GM19438 (cell line): ENCODE results near the gene ACTL8.

Experiments used
- ATAC-seq: cut with Tn5 transposase; IDR thresholded peaks from one replicate; pipeline ENCODE4 v1.9.1; 2021; ENCODE audit warnings: low read depth; ENCODE audit not compliant: unreplicated experiment

The ACTL8 gene

DNA sequence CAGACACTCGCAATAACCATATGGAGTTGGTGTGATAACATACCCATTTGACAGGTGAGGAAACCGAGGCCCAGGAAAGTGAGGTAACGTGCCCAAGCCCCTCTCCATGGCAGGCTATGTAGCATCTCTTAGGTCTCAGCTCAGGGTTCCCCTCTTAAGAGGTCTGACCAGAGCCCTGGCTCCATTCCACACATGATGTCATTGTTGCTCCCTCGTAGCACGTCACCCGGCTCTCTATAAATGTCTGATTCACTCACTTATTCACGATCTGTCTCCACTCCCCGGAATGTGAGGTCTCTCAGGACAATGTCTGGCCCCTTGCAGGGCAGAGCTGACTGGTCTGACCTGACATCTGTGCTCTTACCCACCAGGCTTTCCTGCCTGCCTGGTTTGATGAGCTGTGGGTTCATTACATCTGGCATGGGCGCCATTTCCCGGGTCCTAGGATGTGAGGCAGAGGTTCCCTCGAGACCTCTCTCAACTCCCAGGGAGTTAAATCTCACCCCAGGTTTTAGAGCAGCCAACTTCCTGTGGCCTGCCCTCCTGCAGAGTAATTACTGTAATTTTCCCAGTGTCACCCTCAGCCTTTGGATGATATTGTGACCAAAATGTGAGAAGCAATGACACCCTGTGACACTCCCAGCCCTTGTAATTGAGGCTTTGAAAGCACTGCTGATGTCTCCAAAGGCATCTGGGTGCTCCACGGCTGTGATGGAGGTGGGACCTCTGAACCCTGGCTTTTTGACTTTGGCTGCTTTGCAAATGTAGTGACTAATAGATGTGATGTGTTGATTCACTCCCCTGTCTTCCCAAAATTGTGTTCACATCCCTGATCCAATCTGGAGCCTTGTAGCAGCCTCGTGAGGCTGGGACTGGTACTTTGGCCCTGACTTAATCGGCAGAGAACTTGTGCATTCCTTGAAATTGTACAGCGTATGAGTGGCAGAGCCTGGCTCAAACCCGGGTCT, 10.6 kb downstream of the ACTL8 start:
- ATAC-seq = no peak

DNA sequence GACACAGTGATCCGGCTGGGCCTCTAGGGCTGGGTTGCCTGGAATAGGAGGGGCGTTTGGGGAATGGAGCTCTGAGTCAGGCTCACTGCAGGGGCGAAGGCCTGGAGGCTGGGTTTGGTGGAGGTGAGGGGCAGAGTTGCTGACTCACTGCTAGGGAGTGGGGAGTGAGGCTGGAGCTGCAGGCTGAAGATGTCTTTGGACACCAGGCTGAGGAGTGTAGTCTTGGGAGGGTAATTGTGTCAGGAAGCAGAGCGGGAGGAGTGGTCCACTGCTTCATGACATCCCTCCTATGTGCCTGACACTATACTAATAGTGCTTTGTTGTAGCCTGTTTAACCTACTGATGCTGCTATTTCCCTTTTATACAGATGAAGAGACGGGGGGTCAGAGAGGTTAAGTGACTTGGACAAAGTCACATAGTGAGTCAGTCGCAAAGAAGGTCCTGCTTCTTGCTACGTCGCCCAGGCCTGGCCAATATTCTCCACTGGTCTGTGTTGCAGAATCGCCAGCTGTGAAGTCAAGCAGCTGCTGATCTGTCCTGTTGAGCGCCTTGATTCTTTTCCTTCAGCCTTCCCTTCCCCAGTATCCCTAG, 13.6 kb downstream of the ACTL8 start:
- ATAC-seq = no peak

DNA sequence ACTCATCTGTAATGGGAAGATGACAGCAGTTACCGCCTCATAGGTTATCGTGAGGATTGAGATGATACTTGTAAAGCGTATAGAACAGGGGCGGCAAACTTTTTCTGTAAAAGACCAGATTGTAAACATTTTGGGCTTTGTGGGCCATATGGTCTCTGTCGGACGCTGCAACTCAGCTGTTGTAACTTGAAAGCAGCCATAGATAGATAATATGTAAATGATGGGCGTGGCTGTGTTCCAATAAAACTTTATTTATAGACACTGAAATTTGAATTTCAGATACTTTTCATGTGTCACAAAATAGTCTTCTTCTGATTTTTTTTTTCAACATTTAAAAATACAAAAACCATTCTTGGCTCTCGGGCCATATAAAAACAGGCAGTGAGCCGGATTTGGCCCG, 15.8 kb downstream of the ACTL8 start:
- no peak for ATAC-seq

DNA sequence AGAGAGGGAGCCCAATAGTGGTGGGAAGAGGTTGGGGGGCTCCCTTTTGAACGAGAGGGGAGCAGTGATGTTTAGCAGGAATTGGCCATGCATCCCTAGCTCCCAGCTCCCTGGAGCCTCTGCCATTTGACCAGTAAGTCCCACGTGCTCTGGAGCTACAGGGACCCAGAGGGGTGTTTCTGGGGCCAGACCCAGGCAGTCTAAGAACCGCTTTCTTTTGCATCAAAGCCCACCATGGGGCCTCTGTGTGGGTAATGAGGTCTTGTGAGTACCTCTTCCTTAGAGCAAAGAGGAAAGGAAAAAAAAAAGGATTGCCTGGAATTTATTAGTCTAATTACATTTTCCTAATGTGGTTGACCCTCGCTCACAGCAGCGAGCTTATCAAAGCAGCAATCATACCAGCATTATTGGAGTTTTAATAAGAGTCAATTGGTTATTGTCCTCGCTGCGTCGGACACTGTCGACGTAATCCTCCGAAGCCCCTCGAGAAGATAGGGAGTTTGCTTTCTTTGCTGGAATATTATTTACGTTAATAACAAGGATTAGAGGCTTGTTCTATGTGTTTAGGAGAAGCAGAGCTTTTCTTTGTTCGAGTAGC, 17.6 kb downstream of the ACTL8 start:
- ATAC-seq = no peak

DNA sequence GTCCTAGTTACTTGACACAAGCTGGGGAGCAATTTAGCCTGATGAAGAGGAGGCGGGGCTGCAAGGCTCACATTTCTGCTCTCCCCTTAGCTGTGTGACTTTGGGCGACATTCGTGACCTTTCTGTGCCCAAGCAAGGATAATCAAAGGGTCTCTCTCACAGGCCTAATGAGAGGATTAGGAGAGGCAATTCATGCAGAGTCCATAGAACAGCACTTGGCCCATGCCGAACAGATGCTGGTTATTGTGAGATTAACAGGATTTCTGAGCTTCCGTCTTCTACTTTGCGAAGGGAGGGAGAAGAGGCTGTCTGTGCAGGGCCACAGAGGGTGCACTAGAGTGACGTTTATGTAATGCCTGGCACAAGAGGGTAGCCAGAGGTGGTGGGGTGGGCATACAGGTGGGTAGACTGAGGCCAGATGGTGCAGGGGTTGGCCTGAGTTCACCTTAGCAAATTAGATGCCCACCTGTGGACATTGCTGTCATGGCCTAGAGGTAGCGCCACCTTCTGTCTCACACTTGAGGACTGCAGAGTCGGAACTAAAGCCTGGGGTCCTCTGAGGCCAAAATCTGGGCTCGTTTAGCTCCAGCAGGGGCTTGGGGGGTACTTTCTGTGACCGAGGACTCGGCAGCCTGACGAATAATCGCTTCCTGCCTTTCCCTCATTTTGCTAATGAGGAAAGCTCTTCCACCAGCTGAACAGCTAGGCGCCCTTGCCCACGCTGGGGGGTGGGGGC, 18.6 kb downstream of the ACTL8 start:
- ATAC-seq = no peak

DNA sequence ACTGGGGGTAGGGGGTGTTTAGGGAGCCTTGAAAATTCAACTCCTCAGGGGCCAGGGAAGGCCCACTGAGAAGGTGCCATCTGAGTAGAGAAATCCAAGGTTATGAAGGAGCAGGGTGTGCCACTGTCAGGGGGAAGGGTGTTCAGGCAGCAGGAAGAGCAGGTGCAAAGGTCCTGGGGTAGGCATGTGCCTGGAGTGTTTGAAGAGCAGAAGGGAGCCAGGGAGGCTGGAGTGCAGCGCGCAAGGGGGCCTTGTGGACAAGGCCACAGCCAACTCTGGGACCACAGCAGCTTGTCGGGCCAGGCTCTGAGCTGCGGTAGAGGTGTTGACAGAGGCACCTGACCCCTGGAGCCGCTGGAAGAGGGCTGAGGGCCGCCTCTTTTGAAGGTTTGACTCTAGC, 19.3 kb downstream of the ACTL8 start:
- no peak for ATAC-seq

DNA sequence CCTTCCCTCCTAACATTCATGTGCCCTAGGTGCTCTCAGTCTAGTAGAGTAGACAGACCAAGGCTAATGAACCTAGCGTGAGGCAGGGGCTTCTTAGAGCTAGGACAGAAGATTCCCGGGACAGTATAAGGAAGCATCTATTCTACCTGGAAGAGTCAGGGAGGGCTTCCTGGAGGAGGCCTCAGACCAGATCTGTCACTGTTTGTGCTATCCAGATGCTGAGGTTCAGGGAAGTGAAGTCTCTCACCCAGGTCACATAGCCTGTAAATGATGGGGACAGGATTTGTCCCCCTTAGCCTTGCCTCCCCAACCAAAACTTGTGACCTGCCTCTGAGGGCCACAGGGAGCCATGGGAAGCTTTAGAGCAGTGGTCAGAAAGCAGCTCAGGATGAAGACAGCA, 20.7 kb downstream of the ACTL8 start:
- ATAC-seq = no peak

DNA sequence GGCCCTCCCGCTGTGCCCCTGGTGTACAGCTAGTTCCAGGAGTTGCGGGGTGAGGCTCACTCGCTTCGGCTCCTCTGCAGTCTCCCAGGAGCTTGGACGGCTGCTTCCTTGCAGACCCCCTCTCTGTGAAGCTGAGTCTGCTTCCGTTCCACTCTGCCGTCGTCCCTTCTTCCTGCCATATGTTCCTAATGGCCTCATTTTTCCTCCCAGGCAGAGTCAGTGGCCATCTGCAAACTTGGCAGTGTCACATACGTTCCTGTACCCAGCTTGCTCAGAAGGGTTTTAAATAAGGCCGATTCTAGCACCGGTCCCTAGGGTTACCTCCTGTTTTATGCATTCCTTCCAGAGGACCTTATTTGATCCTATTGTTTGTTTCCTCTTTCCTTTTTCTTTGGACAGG, 21.3 kb downstream of the ACTL8 start:
- no peak for ATAC-seq

DNA sequence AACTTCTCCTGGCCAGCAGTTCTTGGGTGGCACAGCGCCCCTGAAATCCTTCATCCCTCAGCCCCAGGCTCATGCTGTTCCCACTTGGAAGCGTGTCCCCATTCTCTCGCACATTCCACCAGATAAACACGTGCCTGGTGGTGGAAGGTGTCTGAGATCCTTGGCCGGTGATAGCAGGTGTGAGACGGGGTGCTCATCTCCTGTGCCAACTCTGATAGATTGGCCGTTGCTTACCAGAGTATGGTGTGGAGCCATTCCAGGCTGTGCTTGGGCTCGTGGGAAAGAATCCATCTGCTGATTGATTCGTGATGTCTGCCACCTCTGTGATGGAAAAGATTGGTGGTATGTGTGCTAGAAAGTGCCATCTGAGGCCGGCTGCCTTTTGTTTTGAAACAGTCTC, 22.2 kb downstream of the ACTL8 start:
- ATAC-seq = no peak

DNA sequence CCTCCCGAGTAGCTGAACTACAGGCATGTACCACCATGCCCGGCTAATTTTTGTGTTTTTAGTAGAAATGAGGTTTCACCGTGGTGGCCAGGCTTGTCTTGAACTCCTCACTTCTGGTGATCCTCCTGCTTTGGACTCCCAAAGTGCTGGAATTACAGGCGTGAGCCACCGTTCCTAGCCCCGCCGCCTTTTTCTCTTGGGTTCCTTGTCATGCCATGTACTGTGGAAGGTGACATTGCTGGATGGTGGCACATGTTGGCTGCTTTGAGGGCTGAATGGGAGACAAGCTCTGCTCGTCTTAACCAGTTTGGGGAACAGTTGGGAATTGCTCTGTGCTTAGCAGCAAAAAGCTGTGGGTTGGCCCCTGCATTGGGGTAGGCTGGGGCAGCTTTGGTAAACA, 22.7 kb downstream of the ACTL8 start:
- ATAC-seq = no peak

DNA sequence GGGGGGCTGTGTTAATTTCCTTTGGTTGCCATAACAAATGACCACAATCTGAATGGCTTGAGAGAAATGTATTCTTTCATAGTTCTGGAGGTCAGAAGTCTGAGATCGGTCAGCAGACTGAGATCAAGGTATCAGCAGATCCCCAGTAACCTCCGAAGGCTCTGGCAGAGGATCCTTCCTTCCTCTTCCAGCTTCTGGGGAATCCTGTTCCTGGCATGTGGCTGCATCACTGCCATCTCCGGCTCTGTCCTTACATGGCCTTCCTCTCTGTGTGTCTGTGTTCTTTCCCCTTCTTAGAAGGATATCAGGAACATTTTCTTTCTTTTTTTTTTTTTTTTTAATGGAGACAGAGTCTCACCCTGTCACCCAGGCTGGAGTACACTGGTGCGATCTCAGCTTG, 25.8 kb downstream of the ACTL8 start:
- no peak for ATAC-seq

DNA sequence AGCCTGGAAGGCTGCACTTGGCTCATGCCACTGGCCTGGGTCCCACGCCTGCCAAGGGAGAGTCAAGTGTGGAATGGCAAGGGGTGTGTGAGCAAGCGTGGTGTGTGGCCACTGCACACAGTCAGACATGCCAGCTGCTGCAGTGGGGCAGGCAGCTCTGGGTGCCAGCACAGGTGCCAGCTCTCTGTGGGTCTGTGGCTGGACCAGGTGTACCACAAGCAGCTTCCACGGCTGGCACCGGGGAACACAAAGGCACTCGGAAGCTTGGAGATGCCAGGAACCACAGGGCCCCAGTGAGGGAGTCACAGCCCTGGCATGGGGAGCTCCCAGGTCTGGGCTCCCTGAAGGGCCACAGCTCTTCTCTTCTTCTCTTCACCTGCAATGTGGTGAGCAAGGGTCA, 34.8 kb downstream of the ACTL8 start:
- no peak for ATAC-seq

DNA sequence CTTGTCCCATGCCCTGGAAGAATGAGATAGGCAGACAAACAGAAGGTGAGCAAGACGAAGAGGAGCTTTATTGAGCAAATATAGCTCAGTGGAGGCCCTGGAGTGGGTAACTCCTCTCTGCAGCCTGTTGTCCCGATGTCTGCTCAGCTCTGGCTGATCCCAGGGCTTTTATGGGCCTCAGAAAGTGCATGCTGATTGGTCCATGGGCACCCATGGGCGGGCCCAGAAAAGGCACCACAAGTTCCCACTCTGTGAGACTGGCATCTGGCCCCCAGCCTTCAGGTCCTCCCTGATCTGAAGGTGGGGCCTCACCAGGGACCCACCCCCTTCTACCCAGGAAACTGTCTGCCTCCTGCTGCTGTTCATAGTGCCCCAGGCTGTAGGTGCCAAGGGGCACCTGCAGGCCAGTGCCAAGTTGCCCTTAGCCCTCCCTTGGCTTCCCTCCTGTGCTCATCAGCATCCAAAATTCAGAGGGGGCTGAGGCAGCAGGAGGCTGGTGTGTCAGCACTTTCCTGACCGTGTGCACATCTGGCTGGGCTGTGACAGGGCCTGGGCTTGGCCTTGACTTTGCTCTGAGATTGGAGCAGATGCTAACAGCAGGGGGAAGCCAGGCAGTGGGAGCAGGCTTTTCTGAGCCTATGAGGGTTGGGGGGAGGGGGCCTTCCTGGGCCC, 35.4 kb downstream of the ACTL8 start:
- ATAC-seq = no peak

DNA sequence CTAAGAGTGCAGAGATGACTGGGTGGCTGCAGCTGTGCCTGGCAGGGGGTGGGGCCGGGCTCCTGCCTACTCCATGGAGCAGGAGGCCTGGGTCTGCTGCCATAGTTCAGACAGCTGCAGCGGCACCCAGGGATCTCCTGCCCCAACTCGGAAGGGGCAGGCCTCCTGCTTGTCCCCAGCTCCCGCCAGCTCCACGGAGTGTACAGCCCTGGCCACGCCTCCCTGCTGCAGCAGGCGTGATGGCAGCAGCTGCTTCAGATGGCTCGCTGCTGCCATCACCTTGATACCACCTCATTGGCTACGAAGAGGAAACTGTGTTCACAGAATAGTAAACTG, 35.9 kb downstream of the ACTL8 start:
- no peak for ATAC-seq

DNA sequence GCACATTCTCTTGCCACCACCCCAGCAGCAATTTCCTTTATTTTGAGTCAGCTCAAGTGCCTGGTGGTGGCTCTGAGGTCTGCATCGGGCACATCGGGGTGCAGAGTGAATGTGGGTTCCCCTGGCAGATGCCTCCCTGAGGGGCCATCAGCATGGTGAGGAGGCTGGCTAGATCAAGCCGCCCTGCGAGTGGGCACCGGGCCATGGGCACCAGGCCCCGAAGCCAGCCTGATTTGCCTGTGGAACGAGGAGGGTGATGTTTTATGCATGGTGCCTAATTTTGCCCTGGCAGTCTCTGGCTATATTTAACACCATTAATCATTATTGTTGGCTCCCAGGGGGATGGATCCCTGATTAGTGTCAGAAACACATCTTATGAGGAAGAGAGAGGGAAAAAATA, 36.3 kb downstream of the ACTL8 start:
- ATAC-seq = no peak

DNA sequence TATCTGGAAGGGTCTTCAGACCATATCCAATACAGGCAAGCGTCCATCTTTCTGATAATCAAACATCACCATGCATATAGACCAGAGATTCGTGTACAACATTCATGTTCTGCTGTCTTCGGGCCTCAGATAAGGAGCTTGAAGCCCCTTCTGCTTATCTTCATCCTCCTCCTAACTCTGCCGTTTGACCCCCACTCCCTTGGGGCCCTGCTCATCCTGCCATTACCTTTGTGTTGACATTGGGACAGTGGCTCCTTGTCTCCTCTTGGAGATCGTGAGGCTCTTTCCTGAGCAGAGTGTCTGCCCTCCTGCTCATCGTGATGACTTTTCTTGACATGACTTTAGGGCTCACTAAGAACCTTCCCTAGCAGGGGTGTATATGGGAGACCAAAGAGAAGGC, 37.3 kb downstream of the ACTL8 start:
- ATAC-seq = no peak

DNA sequence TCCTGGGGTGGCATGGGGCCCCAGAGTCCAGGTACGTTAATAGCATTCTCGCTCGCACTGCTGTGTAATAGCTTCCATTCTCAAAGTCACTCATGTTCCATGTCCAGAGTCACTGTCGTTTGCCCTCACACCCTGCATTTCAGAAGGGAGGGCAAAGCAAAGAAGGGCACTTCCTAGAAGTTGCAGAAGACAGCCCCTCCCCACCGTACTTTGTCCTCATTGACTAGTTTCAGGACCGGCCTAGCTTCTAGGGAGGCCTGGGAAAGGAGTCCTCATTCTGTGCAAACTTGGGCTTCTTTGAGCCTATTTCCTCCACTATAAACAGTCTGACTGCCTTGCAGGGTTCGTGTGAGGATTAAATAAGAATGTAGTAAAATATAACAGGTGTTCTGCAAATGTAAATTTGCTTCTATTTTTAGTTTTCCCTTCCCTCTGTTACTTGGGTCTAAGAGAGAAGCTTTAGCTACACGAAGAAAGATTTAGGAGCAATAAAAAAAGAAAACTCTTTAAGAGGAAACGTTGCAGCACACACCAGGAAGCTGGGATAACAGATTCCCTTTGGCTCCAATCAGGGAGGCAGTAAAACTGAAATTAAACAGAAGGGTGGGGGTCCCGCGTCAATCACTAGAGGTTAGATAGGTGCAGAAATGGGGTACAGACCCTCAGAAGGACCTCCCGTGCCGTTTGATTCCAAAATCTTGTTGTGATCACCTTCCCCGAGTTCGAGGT, 40.1 kb downstream of the ACTL8 start:
- ATAC-seq = no peak

DNA sequence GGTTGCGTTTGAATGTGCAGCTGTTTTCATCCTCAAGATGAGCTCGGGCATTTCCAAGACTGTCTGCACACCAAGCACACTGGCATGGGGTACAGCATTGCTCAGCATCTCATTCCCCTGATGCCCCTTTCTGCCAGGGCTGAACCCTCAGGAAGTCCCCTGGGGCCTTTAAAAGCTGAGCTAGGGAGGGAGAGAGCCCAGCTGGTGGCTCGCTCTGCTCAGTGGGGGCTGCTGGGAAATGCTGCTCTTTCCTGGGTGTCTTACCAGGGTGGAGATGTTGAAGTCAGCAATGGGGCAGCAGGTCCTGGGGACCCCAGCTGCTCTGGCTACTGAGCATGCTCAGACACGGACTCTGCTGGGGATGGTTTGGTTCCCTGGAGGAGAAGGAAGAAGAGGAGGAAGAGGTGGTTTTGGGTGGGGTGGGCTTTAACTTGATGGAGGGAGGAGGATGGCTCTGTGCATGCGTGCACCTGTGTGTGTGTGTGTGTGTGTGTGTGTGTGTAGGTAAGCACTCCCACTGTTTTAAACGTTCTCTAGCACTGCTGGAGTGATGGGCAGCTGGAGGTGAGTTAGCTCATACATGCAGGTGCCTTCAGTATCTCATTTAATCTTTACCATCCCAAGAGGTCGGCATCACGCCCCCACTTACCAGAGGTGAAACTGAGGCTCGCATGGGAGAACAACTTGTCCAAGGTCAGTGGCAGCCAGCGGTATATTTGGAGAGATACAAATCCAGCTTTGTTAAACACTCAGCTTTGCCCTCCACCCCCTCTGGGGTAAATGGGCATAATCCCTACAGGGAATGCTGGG, 40.9 kb downstream of the ACTL8 start:
- ATAC-seq = no peak

DNA sequence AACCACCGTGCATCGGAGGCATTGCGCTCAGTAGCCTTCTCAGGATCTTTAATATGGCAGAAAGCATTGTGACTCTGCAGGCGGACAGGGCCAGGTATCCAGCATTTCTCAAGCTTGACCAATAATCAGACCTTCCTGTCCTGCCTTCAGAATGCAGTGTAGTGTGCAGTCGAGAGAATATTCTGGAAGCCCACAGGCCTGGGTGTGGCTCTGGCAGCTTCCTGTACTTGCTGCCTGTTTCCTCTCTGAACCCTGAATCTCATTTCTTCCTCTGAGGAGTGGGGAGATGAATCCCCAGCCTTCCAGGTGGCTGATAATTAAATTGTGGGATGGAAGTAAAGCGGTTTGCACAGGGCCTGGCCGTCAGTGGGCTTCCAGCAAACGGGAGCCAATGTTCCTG, 42.3 kb downstream of the ACTL8 start:
- no peak for ATAC-seq
